Activated CD8-positive, alpha-beta memory T cell treated with anti-CD3 and anti-CD28 coated beads, Interleukin-2, amount 50 U/mL, for 48 hours (primary cell): ENCODE data around the gene IL1RL2.

Experiments
- DNase-seq: peaks from one replicate; pipeline ENCODE4 v3.0.0-alpha.2; 2020

IL1RL2 gene

DNA sequence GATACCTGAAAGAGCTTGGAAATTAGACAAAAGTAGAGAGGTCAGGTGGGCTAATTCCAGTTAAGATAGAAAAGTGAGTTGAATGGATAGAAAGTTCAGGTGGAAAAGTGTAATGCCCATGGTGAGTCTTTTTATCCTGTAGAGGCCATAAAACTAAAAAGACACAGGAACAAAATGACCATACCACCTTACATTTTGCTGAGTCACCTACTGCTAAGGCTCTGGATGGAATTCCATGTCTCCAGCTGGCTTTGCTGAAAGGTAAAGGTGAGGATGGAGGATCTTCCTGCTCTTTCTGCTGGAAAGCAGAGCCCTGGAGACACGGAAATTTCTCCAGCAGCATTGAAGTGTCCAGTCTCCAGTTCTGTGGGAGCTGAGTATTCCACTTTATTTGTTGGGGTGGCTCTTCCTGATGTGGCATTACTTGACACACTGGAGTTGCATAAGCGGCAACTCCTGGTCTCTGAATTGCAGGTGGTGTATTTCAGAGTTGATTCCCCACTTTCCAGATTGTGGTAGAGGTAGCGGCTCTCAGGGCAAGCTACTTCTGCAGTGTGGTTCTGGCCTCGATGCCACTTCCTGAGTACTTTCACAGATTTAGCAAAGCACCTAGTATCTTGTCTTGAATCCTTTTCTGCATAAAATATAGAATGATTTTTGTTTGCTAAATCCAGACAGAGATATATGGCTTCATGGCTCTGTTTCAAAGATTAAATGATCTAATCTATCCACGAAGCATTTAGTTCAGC is 10.7 kb downstream of the IL1RL2 start:
- DNase-seq, result no peak

DNA sequence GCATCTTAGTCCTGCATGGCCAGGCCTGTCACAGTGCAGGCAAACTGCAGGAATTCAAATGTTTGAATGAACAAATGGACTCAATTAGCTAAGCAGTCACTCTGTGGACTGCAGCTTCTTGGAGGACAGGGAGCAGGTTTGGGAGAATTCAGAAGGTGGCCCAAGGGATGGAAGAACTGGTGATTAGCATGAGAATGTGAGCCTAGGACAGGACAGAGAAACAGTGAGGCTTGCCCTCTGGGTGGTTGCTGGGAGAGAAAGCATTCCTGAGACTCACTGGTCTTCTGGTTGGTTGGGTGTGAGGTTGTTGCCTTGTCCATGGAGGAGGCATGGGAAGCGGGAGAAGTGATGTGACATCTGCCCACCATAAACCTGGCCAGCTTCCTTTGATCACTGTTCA is 13.7 kb downstream of the IL1RL2 start:
- DNase-seq, result no peak

GRCh38 chr2:102204638-102205037 is 17.8 kb downstream of the IL1RL2 start:
- no peak for DNase-seq

DNA sequence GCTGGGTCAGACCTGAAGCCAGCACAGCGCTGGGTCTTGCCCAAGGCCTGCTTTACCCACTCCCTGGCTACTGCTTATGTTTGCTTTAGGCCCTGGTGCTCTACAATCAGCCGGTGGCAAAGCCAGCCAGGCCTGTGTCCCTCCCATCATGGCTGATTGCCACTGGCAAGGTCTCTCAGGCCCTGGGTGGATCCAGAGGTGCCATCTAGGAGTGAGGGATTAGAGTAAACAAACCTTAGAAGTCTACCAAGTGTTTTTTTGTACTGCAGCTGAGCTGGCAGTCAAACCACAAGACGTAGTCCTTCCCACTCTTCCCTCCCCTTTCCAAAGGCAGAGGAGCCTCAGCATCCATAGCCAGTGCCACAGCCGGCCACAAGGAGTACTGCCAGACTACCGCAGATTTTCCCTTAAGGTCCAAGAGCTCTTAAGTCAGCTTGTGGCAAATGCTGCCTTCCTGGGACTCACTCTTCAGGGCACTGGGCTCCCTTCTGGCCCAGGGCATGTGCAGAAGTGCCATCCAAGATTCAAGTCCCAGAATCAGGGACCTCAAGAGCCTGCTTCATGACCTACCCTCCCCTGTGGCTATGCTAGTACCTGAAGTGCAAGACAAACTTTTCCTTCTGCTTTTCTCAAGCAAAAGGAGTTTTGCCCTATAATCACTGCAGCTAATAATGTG is 20.0 kb downstream of the IL1RL2 start:
- DNase-seq, result no peak

DNA sequence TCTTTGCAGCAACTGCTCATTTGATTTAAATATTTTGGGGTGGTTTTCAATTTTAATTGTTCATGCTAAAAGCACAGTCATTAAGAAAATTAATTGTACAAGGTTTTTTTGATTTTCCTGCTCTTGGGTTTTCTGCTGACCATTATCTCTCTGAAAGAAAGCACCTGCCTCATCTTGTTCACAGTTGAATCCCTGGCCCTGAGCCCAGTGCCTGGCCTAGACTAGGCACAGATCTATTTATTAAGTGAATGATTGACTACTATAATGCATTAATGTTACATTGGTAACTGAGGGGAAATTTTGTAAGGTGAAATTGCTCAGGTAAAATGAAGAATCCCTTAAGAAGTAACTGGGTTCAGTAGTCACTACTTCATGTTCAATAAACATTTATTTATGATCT is 22.0 kb downstream of the IL1RL2 start:
- no peak for DNase-seq

- no peak for DNase-seq
These were observed 22.7 kb downstream of the IL1RL2 start for GRCh38 chr2:102209474-102209873.

- DNase-seq, result no peak
These were observed 30.2 kb downstream of the IL1RL2 start for GRCh38 chr2:102217032-102217431.

DNA sequence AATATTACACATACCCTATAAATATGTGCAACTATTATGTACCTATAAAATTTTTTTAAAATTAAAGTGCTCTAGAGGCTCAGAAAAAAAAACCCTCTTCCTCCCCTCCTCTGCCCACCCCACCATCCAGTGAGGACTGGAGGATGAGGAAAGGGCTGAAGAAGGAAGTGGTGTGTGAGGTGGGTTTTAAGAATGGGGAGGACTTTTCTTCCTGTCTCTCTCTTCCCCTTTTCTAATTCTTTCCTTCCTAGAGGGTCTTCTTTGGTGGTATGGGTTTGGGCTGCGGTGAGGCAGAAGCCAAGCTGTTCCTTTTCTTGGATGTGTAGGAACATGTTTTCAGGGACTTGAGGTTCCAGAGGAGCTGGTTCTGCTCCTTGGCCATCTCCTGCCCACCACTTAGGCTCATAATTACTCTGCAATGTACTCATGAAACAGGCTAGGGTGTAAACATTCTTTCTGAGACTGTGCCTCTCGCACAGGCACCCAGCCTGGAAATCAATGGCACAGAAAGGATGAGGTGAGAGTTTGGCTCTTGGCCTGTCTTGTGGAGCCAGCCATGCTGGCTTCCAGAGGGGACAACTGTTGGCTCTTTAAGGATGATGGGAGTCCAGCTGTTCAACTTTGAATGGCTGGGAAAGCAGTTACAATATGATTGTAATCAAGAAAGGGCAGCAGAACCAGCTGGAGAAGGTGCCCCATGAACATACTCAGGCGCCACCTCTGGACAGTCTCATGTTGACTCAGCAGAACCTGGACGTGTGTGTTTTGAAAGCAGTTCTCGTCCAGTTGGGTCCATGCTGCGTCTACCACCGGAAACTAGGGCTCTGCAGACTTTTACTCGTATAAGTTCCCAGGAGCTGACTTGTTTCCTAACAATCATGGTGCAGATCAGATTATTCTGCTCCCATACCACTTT is 38.3 kb downstream of the IL1RL2 start:
- no peak for DNase-seq

GRCh38 chr2:102226171-102226570 is 39.3 kb downstream of the IL1RL2 start:
- no peak for DNase-seq

DNA sequence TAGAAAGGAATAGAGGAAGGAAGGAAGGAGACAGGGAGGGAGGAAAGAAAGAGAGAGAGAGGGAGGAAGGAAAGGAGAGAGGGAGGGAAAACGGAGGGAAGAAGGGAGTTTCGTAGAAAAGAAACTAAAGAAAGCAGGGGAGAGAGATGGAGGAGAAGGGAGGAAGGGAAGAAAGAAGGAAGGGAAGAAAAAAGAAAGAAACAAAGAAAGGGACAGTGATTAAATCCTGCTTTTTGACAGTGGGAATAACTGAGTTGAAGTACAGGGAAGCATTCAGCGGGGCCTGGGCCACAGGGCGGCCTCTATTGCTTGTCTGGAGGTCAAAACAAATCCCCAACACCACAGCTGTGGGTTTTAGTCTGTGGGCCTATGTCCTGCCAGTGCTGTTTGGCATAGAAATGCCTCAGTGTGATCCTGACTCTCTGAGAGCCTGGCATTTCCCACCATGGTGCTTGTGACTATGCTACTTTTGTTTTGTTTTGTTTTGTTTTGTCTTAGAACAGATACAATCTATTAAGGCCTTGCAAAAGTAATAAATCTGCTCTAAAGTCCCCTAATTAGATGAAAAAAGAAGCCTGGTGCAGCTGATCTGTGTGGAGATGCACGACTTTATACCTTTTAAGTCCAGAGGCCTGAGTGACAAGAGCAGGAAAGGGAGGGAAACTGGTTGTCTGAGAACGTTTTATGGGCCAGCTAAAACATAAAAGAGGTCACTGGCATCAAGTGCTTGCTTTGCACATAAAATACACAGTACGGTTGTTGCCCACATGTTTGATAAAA is 40.0 kb downstream of the IL1RL2 start:
- DNase-seq, result no peak

- no peak for DNase-seq
These were observed 42.4 kb downstream of the IL1RL2 start for GRCh38 chr2:102229141-102229769.

DNA sequence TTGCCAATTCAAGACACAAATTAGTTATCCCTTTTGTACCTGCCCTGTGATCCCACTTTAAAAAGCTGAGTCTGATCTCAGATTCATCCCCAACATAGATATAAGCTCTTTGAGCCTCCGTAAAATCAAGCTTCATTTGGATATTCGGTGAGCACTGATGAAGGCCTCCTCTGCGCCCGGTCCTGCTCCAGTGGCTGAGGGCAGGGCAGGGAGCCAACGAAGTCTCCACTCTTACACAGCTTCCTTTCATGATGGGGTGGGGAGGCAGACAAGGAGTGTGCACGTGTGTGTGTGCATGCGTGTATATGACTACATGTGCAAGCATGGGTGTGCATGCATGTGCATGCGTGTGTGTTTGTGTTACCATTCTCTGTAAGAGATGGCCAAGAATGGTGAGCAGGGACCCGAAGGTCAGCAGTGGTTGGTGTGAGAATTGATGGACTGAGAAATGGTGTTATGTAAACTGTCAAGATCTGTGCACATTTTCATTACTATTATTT is 43.6 kb downstream of the IL1RL2 start:
- no peak for DNase-seq

DNA sequence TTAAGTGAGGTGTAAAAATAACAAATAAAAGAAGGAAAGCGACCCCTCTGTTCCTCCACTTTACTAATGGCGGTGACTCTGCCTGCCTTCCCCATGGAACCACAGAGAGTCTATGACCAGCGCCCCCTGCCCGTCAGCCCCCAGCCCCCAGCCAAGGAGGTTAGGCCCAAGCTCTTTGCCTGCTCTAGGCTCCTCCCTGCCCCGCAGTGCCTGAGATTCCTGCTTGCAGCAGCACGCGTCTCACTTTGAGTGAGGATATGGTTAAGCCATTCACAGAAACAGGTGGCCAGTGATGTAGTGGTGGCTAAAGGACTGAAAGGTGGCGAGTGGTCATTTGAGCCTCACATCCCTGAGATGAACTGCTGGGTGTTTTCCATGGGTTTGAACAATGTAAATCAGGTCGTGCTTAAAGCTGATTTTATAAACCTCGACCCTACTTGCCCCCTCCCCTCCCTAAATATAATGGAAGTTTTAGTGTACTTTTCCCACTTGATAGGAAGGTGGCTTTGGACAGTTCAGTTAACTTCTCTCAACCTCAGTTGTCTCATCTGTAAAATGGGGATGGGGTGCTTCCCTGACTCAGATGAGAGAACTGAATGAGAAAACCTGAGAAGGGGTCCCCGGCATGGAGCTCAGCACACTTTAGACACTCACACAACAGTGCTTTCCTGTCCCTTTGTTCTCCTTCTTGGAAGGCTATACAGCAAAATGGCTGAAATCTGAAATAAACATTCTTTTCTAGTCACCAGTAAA is 46.5 kb downstream of the IL1RL2 start:
- no peak for DNase-seq

- no peak for DNase-seq
These were observed 48.2 kb downstream of the IL1RL2 start for GRCh38 chr2:102235042-102235473.

- no peak for DNase-seq
These were observed 48.7 kb downstream of the IL1RL2 start for GRCh38 chr2:102235491-102235890.

DNA sequence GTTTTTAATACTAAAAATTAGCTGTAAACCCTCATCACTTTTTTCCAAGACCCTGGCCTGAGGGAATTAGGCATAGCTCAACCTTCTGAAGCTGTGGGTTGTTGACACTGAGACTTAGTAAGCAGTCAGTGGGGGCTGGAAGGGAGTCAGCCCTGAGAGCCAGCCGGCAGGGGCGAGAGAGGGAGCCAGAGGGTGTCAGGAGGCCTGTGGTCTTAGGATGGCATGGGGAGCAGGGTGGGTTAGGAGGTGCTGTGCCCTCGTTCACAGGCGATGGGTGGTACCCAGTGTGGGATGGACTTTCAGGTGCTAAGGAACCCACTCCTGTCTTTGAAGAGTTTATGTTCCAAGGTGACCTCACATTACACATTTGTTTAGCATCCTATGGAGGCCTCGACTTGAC is 49.3 kb downstream of the IL1RL2 start:
- DNase-seq, result no peak

- DNase-seq, result no peak
These were observed 50.4 kb downstream of the IL1RL2 start for GRCh38 chr2:102237176-102237575.

DNA sequence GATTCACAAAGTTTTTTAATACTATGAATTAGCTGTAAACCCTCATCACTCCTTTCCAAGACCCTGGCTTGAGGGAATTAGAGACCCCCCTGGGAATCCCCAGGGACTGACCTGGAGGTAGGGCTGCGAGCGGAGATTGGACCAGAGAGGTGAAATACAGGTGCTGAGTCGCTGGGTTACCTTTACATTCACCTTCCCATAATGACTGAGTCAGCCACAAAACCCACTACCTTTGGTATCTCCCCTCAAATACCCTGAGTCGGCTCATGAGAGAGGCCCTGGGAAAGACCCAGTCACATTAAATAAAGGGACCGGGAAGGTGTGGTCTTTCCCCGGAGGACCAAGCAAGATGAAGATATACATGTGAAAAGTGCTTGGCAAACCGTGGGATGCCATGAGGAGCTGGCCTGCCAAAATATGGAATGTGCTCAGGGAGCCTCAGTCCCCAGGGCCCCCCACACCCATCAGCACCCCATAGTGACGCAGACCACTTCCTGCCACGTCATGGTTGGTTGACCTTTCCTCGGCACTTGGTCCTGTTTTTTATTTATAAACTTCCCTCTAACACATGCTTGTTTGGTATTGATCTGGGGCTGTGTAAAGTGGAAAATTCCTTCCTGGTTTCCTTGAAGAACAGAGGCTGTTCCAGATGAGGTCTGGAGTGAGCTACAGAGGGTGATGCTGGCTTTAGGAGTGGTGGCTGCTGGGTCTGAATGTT is 51.4 kb downstream of the IL1RL2 start:
- peak; percentile 69 for DNase-seq

DNA sequence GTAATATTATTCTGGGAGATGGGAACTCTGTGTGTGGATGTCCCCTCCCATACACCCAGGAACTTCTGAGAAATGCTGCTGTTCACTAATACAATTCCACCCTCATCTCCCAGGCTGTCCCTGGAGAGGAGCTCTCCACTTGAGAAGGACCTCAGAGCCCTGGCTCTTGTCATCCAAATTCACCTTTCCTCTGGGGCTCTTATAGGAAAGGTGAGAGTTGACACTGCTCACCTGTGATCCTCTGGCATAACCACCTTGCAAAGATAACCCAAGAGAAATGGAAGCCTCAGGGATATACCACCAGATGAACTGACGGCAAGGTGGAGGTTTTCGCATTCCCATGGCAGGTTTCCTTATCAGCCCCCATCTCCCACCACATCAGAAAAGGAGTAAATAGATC is 52.0 kb downstream of the IL1RL2 start:
- DNase-seq, result no peak

DNA sequence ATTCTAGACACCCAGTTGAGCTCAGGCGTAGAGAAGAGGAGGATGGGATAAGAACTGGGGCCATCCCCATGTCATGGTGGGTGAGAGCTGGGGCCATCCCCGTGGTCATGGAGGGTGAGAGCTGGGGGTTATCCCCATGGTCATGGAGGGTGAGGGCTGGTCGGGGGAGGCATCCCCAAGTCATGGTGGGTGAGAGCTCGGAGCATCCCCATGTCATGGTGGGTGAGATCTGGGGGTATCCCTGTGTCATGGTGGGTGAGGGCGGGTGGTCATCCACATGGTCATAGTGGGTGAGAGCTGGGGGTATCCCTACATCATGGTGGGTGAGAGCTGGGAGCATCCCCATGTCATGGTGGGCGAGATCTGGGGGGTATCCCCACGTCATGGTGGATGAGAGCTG is 52.5 kb downstream of the IL1RL2 start:
- DNase-seq, result no peak
